HG02588 (cell line): Measurements from ENCODE around the gene PLEKHD1.

Experiments
- ATAC-seq: cut with Tn5 transposase; IDR thresholded peaks from one replicate; pipeline ENCODE4 v1.9.1; 2021; ENCODE audit warnings: mild to moderate bottlenecking, moderate library complexity; ENCODE audit not compliant: unreplicated experiment

The PLEKHD1 gene

GRCh38 chr14:69542311-69542710 lies 57.8 kb downstream of the PLEKHD1 start:
- ATAC-seq = no peak

DNA sequence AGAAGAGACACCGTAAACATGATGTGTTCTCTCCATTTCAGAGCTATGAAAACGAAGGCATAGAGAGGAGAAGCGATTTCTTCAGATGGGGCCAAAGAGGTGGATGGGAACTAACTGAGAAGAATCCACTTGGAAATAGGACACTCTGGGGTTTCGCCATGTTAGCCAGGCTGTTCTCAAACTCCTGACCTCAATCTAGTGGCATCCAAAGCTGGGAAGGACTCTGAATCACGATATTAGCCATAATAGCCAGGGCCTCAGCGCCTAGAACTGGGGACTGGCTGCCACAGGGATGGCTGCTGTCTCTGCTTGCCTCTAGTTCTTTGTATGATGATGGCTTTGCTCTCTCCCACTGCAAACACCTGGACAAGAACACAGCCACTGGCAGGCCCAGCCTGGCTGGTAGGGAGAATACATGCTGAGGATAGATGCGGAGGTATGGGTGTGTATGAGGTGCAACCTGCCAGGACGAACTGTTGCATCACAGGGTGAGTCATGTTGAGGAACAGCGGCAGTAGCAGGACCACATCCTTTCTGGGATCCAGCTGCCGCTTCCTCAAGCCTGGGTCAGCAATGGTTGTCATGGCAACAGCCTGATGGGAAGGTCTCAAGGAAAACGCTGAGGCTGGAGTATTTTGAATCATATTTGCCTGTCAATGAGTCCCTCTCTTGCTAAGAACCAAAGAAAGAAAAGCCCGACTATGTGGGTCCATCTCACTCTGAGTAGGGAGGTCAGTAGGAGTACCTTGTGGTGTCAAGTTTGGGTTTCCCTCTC lies 59.0 kb downstream of the PLEKHD1 start:
- no peak for ATAC-seq

- ATAC-seq = no peak
Observed at GRCh38 chr14:69547701-69548348, 63.3 kb downstream of the PLEKHD1 start.

DNA sequence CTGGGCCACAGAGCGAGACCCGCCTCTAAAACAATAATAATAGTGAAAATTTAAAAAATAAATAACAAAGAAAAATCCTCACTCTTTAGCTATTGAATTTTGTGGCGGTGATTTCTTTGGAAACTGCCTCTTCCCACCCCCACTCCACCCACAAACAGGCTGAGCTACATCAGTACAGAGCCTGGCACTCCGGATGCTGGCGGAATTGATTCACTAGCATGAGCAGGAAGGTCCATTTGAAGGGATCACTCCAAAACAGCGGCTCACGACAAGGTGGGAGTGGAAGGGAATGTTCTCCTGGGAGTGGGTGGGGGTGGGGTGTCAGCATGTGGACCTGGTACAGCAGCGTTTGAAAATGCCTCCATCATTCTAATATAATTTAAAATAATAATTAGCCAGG lies 64.0 kb downstream of the PLEKHD1 start:
- no peak for ATAC-seq

DNA sequence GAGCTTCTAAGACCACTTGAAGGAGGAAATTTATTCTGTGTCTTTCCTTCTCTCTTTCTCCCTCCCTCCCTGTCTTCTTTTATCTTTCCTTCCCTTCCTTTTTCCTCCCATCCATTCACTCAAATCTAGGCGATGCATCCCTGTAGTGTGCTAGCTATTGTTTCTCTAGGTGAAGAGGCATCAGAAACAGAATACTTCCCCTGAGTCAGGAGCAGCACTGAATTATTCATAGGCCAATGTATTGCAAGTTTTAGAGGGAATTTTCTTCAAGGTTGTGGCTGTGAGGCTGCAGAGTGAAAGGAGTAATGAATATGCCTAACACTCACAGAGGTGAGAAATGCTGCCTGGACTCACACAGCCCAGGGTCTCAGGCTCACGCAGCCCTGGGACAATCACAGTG lies 67.0 kb downstream of the PLEKHD1 start:
- no peak for ATAC-seq

GRCh38 chr14:69553252-69553651 lies 68.7 kb downstream of the PLEKHD1 start:
- no peak for ATAC-seq

DNA sequence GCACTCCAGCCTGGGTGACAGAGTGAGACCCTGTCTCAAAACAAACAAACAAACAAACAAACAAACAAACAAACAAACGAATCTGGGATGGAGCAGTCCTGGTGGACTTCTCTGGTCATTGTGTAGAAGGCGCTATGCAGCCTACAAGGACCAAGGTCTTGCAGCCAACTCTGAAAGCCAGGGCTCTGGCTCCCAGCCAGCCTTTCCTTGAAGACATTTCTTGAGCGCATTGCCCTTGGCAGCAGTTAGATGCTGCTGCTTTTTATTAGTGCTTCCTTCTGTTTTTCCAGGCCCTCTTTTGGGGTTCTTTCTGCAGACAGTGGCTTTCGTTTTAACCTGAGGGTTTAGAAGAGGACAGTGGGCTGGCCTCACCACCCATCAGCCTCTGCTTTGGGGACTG lies 70.0 kb downstream of the PLEKHD1 start:
- ATAC-seq = no peak

DNA sequence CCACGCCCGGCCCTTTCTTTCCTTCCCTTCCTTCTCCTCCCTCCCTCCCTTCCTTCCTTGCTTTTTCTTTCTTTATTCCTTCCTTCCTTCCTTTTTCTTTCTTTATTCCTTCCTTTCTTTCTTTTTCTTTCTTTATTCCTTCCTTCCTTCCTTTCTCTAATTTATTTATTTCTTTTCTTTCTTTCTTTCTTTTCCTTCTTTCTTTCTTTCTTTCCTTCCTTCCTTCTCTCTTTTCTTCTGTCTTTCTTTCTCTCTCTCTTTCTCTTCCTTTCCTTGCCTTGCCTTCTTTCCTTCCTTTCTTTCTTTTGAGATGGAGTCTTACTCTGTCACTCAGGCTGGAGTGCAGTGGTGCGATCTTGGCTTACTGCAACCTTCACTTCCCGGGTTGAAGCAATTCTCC lies 74.2 kb downstream of the PLEKHD1 start:
- ATAC-seq = no peak

GRCh38 chr14:69559581-69560011 lies 75.1 kb downstream of the PLEKHD1 start:
- no peak for ATAC-seq

- ATAC-seq = no peak
Observed at GRCh38 chr14:69560826-69561225, 76.3 kb downstream of the PLEKHD1 start.

GRCh38 chr14:69561893-69562292 lies 77.4 kb downstream of the PLEKHD1 start:
- no peak for ATAC-seq

DNA sequence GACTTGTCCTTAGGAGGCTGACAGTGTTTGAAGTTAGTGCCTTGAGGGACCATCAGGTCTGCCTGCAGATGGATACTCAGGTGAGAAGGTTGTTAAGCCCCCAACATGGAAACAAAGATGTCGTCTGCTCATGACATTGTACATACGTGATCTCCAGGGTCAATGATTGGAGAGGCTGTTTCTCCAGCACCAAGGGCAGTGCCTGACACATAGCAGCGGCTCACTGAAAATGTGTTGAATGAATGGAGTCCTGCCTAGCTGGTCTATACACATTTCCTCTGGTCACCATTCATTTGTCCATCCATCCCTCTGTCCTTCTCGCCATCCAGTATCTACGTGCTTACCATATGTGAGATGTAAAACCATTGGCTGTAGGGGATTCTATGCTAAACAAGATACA lies 83.0 kb downstream of the PLEKHD1 start:
- ATAC-seq = no peak

- no peak for ATAC-seq
Observed at GRCh38 chr14:69569859-69570258, 85.3 kb downstream of the PLEKHD1 start.

GRCh38 chr14:69570836-69571330 lies 86.4 kb downstream of the PLEKHD1 start:
- ATAC-seq = no peak

DNA sequence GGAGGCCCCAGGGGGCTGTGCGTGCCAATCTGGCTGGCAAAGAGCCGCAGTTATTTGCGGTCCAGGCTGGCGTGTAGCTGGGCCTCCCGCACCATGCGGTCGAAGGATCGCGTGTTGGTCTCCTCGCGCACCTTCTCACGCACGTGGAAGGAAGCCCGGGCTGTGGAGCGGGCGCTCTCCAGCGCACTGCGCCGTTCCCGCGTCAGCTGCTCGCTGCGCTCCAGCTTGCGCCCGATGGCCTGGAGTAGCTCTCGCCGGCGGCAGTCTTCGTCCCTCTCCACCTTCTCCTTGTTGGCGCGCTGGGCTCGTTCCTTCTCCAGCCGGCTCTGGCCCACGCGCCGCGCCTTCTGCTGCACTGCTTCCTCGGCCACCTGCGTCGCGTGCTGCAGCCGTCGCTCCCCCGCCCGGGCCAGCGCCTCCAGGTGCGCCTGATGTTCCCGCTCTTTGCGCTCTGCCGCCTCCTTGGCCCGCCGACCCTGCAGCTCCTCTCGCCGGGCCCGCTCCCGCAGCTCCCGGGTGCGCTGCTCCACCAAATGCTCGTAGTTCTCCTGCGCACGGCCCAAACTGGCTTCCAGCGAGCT lies 87.0 kb downstream of the PLEKHD1 start:
- ATAC-seq = no peak

GRCh38 chr14:69572030-69572840 lies 87.7 kb downstream of the PLEKHD1 start:
- no peak for ATAC-seq

- no peak for ATAC-seq
Observed at GRCh38 chr14:69572841-69573135, 88.3 kb downstream of the PLEKHD1 start.

DNA sequence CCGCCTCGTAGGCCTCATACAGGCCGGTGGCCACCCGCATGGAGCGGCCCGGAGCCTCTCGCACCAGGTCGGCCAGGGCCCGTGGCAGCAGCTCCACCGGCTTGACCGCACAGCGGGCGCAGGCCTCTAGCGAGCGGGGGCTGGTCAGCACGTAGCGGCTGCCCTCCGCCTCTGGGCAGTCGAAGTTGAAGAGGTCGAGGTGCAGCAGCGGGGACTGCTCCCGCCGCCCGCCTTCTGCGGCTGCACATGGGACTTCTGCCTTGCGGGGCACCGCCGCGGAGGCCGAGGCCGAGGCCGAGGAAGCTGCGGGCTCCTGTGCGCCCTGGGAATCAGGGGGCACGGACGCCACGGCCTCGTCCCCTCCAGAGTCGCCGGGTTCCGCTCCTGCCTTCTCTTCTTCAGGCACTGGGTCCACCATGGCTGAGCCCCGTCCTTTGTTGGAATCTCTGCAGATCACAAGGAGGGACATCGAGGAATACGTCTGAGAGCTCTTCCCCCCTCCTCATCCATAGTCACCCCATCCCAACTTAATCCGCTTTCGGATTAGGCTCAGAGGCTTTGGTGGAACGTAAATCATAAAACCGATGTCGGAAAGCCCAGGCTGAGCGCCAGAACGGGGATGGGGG lies 88.8 kb downstream of the PLEKHD1 start:
- no peak for ATAC-seq

- ATAC-seq = no peak
Observed at GRCh38 chr14:69573831-69574262, 89.3 kb downstream of the PLEKHD1 start.

GRCh38 chr14:69574263-69574953 lies 89.9 kb downstream of the PLEKHD1 start, which contains the start of gene CCDC177:
CCDC177 (minus strand) TSS chr14:69574871; CDS start chr14:69573622, 1,249 bp downstream.
- no peak for ATAC-seq
